H9 (cell line): ENCODE data around the gene OPN1SW. TPM values are rescaled to one million over a fixed set of nuclear protein-coding genes. Genes with fewer than 3 reads are reported as not detected.

Experiments used
- DNase-seq: peaks from one replicate; pipeline ENCODE4 v3.0.0-alpha.2; 2017
- H2AFZ ChIP-seq: one replicate; pipeline ENCODE4 v1.6.1; 2013; ENCODE audit warnings: mild to moderate bottlenecking, low read length, control low read depth, moderate library complexity
- H2AK5ac ChIP-seq: 2 replicates; pipeline ENCODE4 v1.6.1; 2013; ENCODE audit warnings: low read length, control low read depth, mixed read lengths; ENCODE audit not compliant: insufficient read length
- H2BK120ac ChIP-seq: one replicate; pipeline ENCODE4 v1.6.1; 2013; ENCODE audit warnings: low read depth, mild to moderate bottlenecking, low read length, control low read depth, inconsistent platforms; ENCODE audit not compliant: poor library complexity, severe bottlenecking
- H2BK12ac ChIP-seq: 2 replicates; pipeline ENCODE4 v1.6.1; 2013; ENCODE audit warnings: low read length, control low read depth, mixed read lengths, low read depth; ENCODE audit not compliant: insufficient read length
- H2BK15ac ChIP-seq: 2 replicates; pipeline ENCODE4 v1.6.1; 2013; ENCODE audit warnings: low read depth, low read length, control low read depth
- H2BK20ac ChIP-seq: one replicate; pipeline ENCODE4 v1.6.1; 2013; ENCODE audit warnings: low read depth, mild to moderate bottlenecking, low read length, control low read depth, inconsistent platforms; ENCODE audit not compliant: poor library complexity, severe bottlenecking
- H2BK5ac ChIP-seq: 2 replicates; pipeline ENCODE4 v1.6.1; 2013; ENCODE audit warnings: low read length, control low read depth, mixed read lengths; ENCODE audit not compliant: insufficient read length
- H3K14ac ChIP-seq: 2 replicates; pipeline ENCODE4 v1.6.1; 2013; ENCODE audit warnings: low read length, control low read depth; ENCODE audit not compliant: insufficient read depth
- H3K18ac ChIP-seq: 2 replicates; pipeline ENCODE4 v1.6.1; 2013; ENCODE audit warnings: low read depth, mild to moderate bottlenecking, mixed read lengths, low read length, control low read depth; ENCODE audit not compliant: insufficient read length
- H3K23ac ChIP-seq: 2 replicates; pipeline ENCODE4 v1.6.1; 2013; ENCODE audit warnings: low read length, control low read depth, mixed read lengths, low read depth; ENCODE audit not compliant: insufficient read length
- H3K23me2 ChIP-seq: 2 replicates; pipeline ENCODE4 v1.6.1; 2013; ENCODE audit warnings: low read depth, mild to moderate bottlenecking, mixed read lengths, low read length, control low read depth; ENCODE audit not compliant: insufficient read length, poor library complexity, severe bottlenecking
- H3K27ac ChIP-seq: 2 replicates; pipeline ENCODE4 v1.5.1; 2013; ENCODE audit warnings: low read length, control low read depth, mixed read lengths, low read depth; ENCODE audit not compliant: insufficient read length
- H3K27me3 ChIP-seq: 2 replicates; pipeline ENCODE4 v1.6.1; 2013; ENCODE audit warnings: low read length, control low read depth, inconsistent platforms; ENCODE audit not compliant: insufficient read depth
- H3K4ac ChIP-seq: 2 replicates; pipeline ENCODE4 v1.6.1; 2013; ENCODE audit warnings: low read depth, mild to moderate bottlenecking, control low read depth, inconsistent platforms, low read length, moderate library complexity
- H3K4me1 ChIP-seq: 2 replicates; pipeline ENCODE4 v1.6.1; 2013; ENCODE audit warnings: low read length, control low read depth, inconsistent platforms; ENCODE audit not compliant: insufficient read depth
- H3K4me2 ChIP-seq: 2 replicates; pipeline ENCODE4 v1.6.1; 2013; ENCODE audit warnings: low read length, control low read depth, mixed read lengths; ENCODE audit not compliant: insufficient read length, insufficient read depth
- H3K56ac ChIP-seq: 2 replicates; pipeline ENCODE4 v1.6.1; 2013; ENCODE audit warnings: low read depth, mild to moderate bottlenecking, mixed read lengths, low read length, control low read depth; ENCODE audit not compliant: insufficient read length
- H3K79me1 ChIP-seq: 2 replicates; pipeline ENCODE4 v1.6.1; 2013; ENCODE audit warnings: low read depth, mild to moderate bottlenecking, moderate library complexity, low read length, control low read depth, inconsistent platforms; ENCODE audit not compliant: insufficient read depth, poor library complexity, severe bottlenecking
- H3K79me2 ChIP-seq: 2 replicates; pipeline ENCODE4 v1.6.1; 2013; ENCODE audit warnings: low read length, control low read depth, inconsistent platforms; ENCODE audit not compliant: insufficient read depth
- H3K9ac ChIP-seq: 2 replicates; pipeline ENCODE4 v1.6.1; 2013; ENCODE audit warnings: low read length, control low read depth, mixed read lengths; ENCODE audit not compliant: insufficient read length; ENCODE audit errors: extremely low read depth
- H3K9me3 ChIP-seq: one replicate; pipeline ENCODE4 v1.6.1; 2013; ENCODE audit warnings: low read depth, low read length, inconsistent platforms; ENCODE audit not compliant: control insufficient read depth
- H3T11ph ChIP-seq: one replicate; pipeline ENCODE4 v1.6.1; 2013; ENCODE audit warnings: mild to moderate bottlenecking, low read length, control low read depth, inconsistent platforms
- H4K20me1 ChIP-seq: one replicate; pipeline ENCODE4 v1.6.1; 2013; ENCODE audit not compliant: control insufficient read depth, insufficient read length, insufficient read depth
- H4K5ac ChIP-seq: 2 replicates; pipeline ENCODE4 v1.6.1; 2013; ENCODE audit warnings: low read depth, mild to moderate bottlenecking, mixed read lengths, low read length, control low read depth; ENCODE audit not compliant: insufficient read length
- H4K8ac ChIP-seq: replicated peaks from 2 replicates; pipeline ENCODE4 v1.6.1; 2013; ENCODE audit warnings: low read length, control low read depth, mixed read lengths, low read depth; ENCODE audit not compliant: insufficient read length
- H4K91ac ChIP-seq: 2 replicates; pipeline ENCODE4 v1.6.1; 2013; ENCODE audit warnings: low read depth, mild to moderate bottlenecking, moderate library complexity, mixed read lengths, low read length, control low read depth; ENCODE audit not compliant: insufficient read length
- H3K27ac Mint-ChIP-seq, 3 experiments: 2 replicates in 2 of 3; 3 replicates in 1 of 3; pipeline ENCODE4 v1.8.0; 2020 to 2021; ENCODE audit warnings: mixed read lengths in 3 of 3, mild to moderate bottlenecking in 1 of 3, moderate library complexity in 1 of 3
- H3K27me3 Mint-ChIP-seq: 2 replicates; pipeline ENCODE4 v1.8.0; 2021; ENCODE audit warnings: low read depth, mild to moderate bottlenecking, moderate library complexity, mixed read lengths
- H3K36me3 Mint-ChIP-seq, 3 experiments: 2 replicates in 2 of 3; 3 replicates in 1 of 3; pipeline ENCODE4 v1.8.0; 2020 to 2021; ENCODE audit warnings: low read depth in 3 of 3, mixed read lengths in 3 of 3; ENCODE audit not compliant: insufficient read depth in 1 of 3
- H3K4me1 Mint-ChIP-seq, 2 experiments: 2 replicates each; pipeline ENCODE4 v1.8.0; 2020; ENCODE audit warnings: mixed read lengths in 2 of 2
- H3K4me3 Mint-ChIP-seq, 2 experiments: 2 replicates in 1 of 2; 3 replicates in 1 of 2; pipeline ENCODE4 v1.8.0; 2020 to 2021; ENCODE audit warnings: mild to moderate bottlenecking in 2 of 2, mixed read lengths in 2 of 2, moderate library complexity in 1 of 2
- H3K9me3 Mint-ChIP-seq, 2 experiments: 2 replicates in 1 of 2; 3 replicates in 1 of 2; pipeline ENCODE4 v1.8.0; 2020; ENCODE audit warnings: mild to moderate bottlenecking in 2 of 2, mixed read lengths in 2 of 2, moderate library complexity in 1 of 2
- CTCF ChIP-seq: fragments of 200-600 bp; sonication (generic); conservative IDR thresholded peaks from 3 replicates; pipeline ENCODE4 v1.8.0; 2021; ENCODE audit warnings: antibody characterized with exemption, mild to moderate bottlenecking
- WGBS: extraction: QIAGEN DNeasy Blood & Tissue Kit; methylation state at CpG from one replicate; pipeline ENCODE4 v1.1.7; 2013; ENCODE audit warnings: missing lambda C conversion rate, low lambda C conversion rate, mixed read lengths; ENCODE audit not compliant: insufficient read length; ENCODE audit errors: extremely low coverage; 5-methylcytosine and 5-hydroxymethylcytosine counted together
- total RNA-seq: library from RNA; stranded (reverse); gene quantifications from 2 replicates; pipeline ENCODE4 v1.2.1, GENCODE V29; 2021

Gene OPN1SW
- total RNA-seq, 1 experiment from 2014 or later = not detected

GRCh38 chr7:128785738-128786137 is 10.1 kb upstream of the OPN1SW start:
- no peak overlapping the region for H3K14ac ChIP-seq
- H4K91ac ChIP-seq = no peak overlapping the region
- Mint-ChIP-seq H3K36me3 (peaks cover 0 to 2% (median 0%) of the 10 kb centered on the region in 3 experiments; a peak in 2 of 7 replicates), H3K9me3 (no peaks in the 10 kb centered on the region; a peak in 2 of 5 replicates), H3K4me1 (peaks cover 16 to 30% of the 10 kb centered on the region in 2 experiments), H3K27ac (no peak overlapping the region), H3K4me3 (no peak overlapping the region), H3K27me3 (peaks cover 33% of the 10 kb centered on the region)
- TF ChIP-seq CTCF = no peak
- H3K23me2 ChIP-seq = peaks cover 12% of the 10 kb centered on the region
- H3K27ac ChIP-seq = no peak overlapping the region
- no peak overlapping the region for H2BK20ac ChIP-seq
- H4K20me1 ChIP-seq = no peaks in the 10 kb centered on the region
- no peak overlapping the region for H2AFZ ChIP-seq
- no peak overlapping the region for H3T11ph ChIP-seq
- no peak overlapping the region for H3K23ac ChIP-seq
- no peaks in the 10 kb centered on the region for H3K79me1 ChIP-seq
- no peak overlapping the region for H4K5ac ChIP-seq
- H3K79me2 ChIP-seq = no peaks in the 10 kb centered on the region
- H4K8ac ChIP-seq = no peak overlapping the region
- no peaks in the 10 kb centered on the region for H3K9me3 ChIP-seq
- no CpG with 5 or more reads among the region's 3 CpGs for WGBS
- no peak overlapping the region for H3K9ac ChIP-seq
- H2BK120ac ChIP-seq = no peak overlapping the region
- H2BK15ac ChIP-seq = no peak overlapping the region
- no peak overlapping the region for H3K4ac ChIP-seq
- H3K27me3 ChIP-seq = no peaks in the 10 kb centered on the region
- H2BK5ac ChIP-seq = no peak overlapping the region
- H3K56ac ChIP-seq = no peak overlapping the region
- no peak overlapping the region for H2BK12ac ChIP-seq
- H3K4me1 ChIP-seq = 0 out of 2 replicates have a peak, but pooled peaks cover 5% of the 10 kb centered on the region
- H2AK5ac ChIP-seq = no peak overlapping the region
- no peak for DNase-seq
- no peak overlapping the region for H3K18ac ChIP-seq
- no peak overlapping the region for H3K4me2 ChIP-seq
